Skeletal muscle tissue (tissue), 4 donors: ENCODE results near the gene CLEC11A. TPM values are rescaled to one million over a fixed set of nuclear protein-coding genes. Genes with fewer than 3 reads are reported as not detected.

Experiments
- H3K27ac ChIP-seq: one replicate; pipeline ENCODE4 v1.7.0; 2013; ENCODE audit warnings: mild to moderate bottlenecking, low read depth, low read length, inconsistent platforms
- H3K27me3 ChIP-seq, 3 donors: one replicate each; pipeline ENCODE4 v1.7.0; 2013; ENCODE audit warnings: low read length in 3 of 3; ENCODE audit not compliant: control insufficient read depth in 3 of 3, insufficient read depth in 3 of 3
- H3K36me3 ChIP-seq, 3 donors: one replicate each; pipeline ENCODE4 v1.7.0; 2013; ENCODE audit warnings: low read length in 3 of 3; ENCODE audit not compliant: control insufficient read depth in 3 of 3, insufficient read depth in 3 of 3
- H3K4me1 ChIP-seq, 3 donors: one replicate each; pipeline ENCODE4 v1.7.0; 2013; ENCODE audit warnings: low read length in 3 of 3, mild to moderate bottlenecking in 3 of 3; ENCODE audit not compliant: control insufficient read depth in 3 of 3, insufficient read depth in 3 of 3
- H3K4me3 ChIP-seq, 3 donors: one replicate each; pipeline ENCODE4 v1.7.0; 2013; ENCODE audit warnings: low read length in 3 of 3
- H3K9ac ChIP-seq, 3 donors: one replicate each; pipeline ENCODE4 v1.7.0; 2013; ENCODE audit warnings: low read length in 3 of 3, mild to moderate bottlenecking in 3 of 3, moderate library complexity in 2 of 3, low read depth in 1 of 3
- H3K9me3 ChIP-seq, 3 donors: one replicate each; pipeline ENCODE4 v1.7.0; 2013; ENCODE audit warnings: low read length in 3 of 3; ENCODE audit not compliant: control insufficient read depth in 3 of 3
- total RNA-seq: library from RNA; depleted of rRNA; stranded (reverse); fragments of >200 nt; gene quantifications from one replicate; pipeline ENCODE4 v1.2.3, GENCODE V29; 2014
- donor health status: Osteomylitis.

The CLEC11A gene
- total RNA-seq, 1 donor from 2014 or later, result 11.5 TPM

DNA sequence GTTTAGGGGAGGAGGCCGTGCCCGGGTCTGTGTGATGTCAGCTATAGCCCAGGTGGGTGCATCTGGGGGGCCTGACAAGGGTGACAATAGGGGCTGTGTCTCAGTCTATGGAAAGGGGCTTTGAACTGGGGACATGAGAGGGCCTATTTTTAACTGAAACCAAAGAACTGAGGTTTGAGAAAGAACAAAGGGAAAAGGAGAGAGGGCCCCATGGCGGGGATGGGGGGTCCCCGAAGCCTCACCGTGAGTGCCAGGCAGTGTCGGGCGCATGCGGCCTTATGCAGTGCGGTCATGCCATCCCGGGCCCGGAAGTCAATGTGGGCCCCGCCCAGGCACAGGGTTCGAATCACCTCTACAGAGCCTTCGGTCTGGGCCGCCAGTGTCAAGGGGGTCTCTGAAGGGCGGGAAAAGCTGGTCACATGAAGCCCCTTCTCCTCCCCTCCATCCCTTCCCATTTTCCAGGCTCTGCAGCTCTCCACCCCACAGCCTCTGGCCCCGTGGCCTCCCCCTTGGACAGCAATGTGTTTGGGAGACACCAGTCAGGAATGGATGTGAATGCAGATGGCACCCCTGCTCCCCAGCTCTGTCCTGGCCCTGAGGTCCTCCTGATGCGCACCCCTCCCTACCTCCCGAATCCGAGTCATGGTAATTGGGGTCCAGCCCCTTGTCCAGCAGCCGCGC lies 9.5 kb upstream of the CLEC11A start:
- Histone ChIP-seq H3K9me3 (no peaks in the 10 kb centered on the region), H3K36me3 (no peaks in the 10 kb centered on the region), H3K27ac (no peak overlapping the region), H3K4me1 (peaks cover 0 to 3% (median 0%) of the 10 kb centered on the region in 3 donors), H3K9ac (no peak overlapping the region), H3K27me3 (peaks cover 16 to 39% (median 19%) of the 10 kb centered on the region in 3 donors), H3K4me3 (no peak overlapping the region)

- Histone ChIP-seq H3K4me1 (peaks cover 0 to 3% (median under 1%) of the 10 kb centered on the region in 3 donors), H3K27ac (no peak overlapping the region), H3K9me3 (no peaks in the 10 kb centered on the region), H3K4me3 (no peak overlapping the region), H3K27me3 (peaks cover 20 to 52% (median 29%) of the 10 kb centered on the region in 3 donors), H3K9ac (no peak overlapping the region), H3K36me3 (no peaks in the 10 kb centered on the region)
Observed at GRCh38 chr19:50716178-50717025, 6.8 kb upstream of the CLEC11A start.

DNA sequence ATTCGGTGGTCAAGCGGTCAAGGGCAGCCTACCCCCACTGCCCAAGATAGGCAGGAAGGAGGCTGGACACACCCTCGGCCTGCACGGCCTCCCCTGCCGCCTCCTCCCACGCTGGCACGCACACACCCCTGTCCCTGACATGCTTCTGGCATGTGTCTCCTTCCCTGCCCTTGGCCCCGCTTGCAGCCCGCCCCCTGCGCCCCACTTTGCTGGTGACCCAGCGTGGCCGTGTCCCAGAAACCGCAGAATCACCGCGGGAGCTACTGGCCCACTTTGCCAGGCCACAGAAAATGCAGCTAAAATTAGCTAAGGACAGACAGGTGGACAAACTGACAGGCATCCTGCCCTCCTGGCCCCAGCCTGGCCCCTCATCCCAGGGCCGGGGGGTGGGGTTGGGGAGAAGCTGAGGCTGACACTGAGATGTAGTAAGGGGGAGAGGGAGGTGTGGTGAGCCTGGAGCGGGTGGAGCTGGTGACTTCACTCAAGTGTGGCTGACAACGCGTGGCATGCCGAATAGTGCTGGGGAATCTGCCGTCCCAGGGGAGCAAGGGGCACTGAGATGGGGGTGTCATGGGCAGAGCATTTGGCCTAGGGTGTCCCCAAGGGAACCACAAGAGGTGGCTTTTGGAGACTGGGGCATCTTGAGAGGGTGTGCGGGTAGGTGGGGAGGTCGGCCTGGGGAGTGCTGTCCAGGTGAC lies 6.0 kb upstream of the CLEC11A start:
- no peaks in the 10 kb centered on the region for H3K9me3 ChIP-seq
- no peaks in the 10 kb centered on the region for H3K36me3 ChIP-seq
- peaks cover 20 to 50% (median 31%) of the 10 kb centered on the region in 3 donors for H3K27me3 ChIP-seq
- peaks cover 0 to 7% (median 4%) of the 10 kb centered on the region in 3 donors for H3K4me1 ChIP-seq
- H3K27ac ChIP-seq, result no peak overlapping the region
- H3K9ac ChIP-seq, result no peak overlapping the region
- no peak overlapping the region for H3K4me3 ChIP-seq

- H3K4me3 ChIP-seq, result no peak overlapping the region
- H3K27me3 ChIP-seq, result peaks cover 20 to 48% (median 31%) of the 10 kb centered on the region in 3 donors
Observed at GRCh38 chr19:50717891-50718254, 5.3 kb upstream of the CLEC11A start.

DNA sequence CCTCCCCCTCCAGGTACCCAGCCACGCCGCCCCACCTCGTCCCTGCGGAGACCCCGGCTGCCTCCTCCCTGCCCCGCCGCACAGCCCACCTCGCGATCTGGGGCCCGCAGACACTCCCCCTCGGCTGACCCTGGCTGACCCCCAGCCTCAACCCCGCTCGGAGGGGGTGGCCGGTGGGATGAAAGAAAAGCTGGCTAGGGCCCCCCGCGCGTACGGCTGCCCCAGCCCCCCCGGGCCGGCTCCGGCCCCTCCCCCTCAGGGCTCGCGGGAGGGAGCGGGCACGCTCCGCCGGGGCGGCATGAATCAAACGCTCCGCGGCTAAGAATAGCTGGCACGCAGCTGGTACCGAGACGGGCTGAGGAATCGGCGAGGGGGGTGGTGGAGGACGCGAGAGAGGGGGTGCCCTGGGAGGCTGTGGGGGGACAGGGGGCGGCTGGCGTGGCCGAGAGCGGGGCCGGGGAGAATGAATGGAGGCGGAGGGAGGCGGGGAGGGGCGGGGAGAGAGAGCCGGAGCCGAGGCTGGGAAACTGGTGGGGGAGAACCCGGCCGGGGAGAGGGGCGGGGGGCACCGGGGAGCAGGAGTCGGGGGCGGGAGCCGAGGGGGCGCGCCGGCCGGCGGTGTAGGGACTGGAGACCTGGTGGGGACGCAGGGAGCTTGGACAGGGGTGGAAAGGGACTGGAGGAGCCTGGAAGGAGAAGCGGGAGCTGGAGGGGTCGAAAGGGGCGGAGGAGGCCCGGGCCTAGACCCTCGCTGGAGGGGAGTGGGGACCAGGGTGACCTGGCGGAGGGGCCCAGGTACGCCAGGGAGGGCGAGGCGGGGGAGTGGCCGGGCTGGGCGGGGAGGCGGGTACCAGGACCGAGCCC lies 4.7 kb upstream of the CLEC11A start:
- Histone ChIP-seq H3K36me3 (no peaks in the 10 kb centered on the region), H3K4me1 (peaks cover under 1 to 9% (median 4%) of the 10 kb centered on the region in 3 donors), H3K27ac (no peak overlapping the region), H3K9ac (no peak overlapping the region), H3K27me3 (peaks cover 23 to 54% (median 33%) of the 10 kb centered on the region in 3 donors), H3K4me3 (no peak overlapping the region), H3K9me3 (no peaks in the 10 kb centered on the region)

More at GRCh38 chr19:50717891-50718254, 5.3 kb upstream of the CLEC11A start:
- Histone ChIP-seq H3K4me1 (peaks cover 0 to 7% (median 4%) of the 10 kb centered on the region in 3 donors), H3K36me3 (no peaks in the 10 kb centered on the region), H3K9ac (no peak overlapping the region), H3K27ac (no peak overlapping the region), H3K9me3 (no peaks in the 10 kb centered on the region)

GRCh38 chr19:50719119-50719435 lies 4.1 kb upstream of the CLEC11A start:
- no peak overlapping the region for H3K4me3 ChIP-seq
- no peaks in the 10 kb centered on the region for H3K36me3 ChIP-seq
- H3K9me3 ChIP-seq, result no peaks in the 10 kb centered on the region
- peaks cover 3 to 12% (median 6%) of the 10 kb centered on the region in 3 donors for H3K4me1 ChIP-seq
- H3K27me3 ChIP-seq, result peaks cover 21 to 55% (median 37%) of the 10 kb centered on the region in 3 donors
- no peak overlapping the region for H3K9ac ChIP-seq
- no peak overlapping the region for H3K27ac ChIP-seq

- Histone ChIP-seq H3K9me3 (no peaks in the 10 kb centered on the region), H3K4me1 (peaks cover 4 to 16% (median 6%) of the 10 kb centered on the region in 3 donors), H3K27ac (no peak within 1 kb of the TSS), H3K4me3 (no peak within 1 kb of the TSS), H3K36me3 (no peaks in the 10 kb centered on the region), H3K9ac (no peak within 1 kb of the TSS), H3K27me3 (peaks cover 20 to 58% (median 42%) of the 10 kb centered on the region in 3 donors)
Observed at GRCh38 chr19:50719566-50719965, 3.6 kb upstream of the CLEC11A start, which contains the start of gene SHANK1. Gene SHANK1, minus strand, starts transcription at chr19:50719802. Its CDS starts 2,883 bp downstream, at chr19:50716919.

GRCh38 chr19:50720181-50720920 lies 2.8 kb upstream of the CLEC11A start:
- H3K4me3 ChIP-seq, result no peak overlapping the region
- peaks cover 6 to 21% (median 8%) of the 10 kb centered on the region in 3 donors for H3K4me1 ChIP-seq
- no peak overlapping the region for H3K27ac ChIP-seq
- H3K9me3 ChIP-seq, result no peaks in the 10 kb centered on the region
- no peak overlapping the region for H3K9ac ChIP-seq
- no peaks in the 10 kb centered on the region for H3K36me3 ChIP-seq
- H3K27me3 ChIP-seq, result peaks cover 20 to 59% (median 39%) of the 10 kb centered on the region in 3 donors
